ENCODE data around the gene CRYGB. TPM values are rescaled to one million over a fixed set of nuclear protein-coding genes. Genes with fewer than 3 reads are reported as not detected.

The CRYGB gene
- not detected in 5 replicates for total RNA-seq (2022; extraction: Qiagen RNA extraction)

GRCh38 chr2:208146006-208146405 lies at the start of gene CRYGB:
Gene CRYGB, minus strand, starts transcription at chr2:208146158. Its CDS starts 38 bp downstream, at chr2:208146120.

GRCh38 chr2:208189810-208190503 lies 44.0 kb upstream of the CRYGB start, which contains the start of gene C2orf80:
Gene C2orf80, minus strand, starts transcription at chr2:208190030. Its CDS starts 3,044 bp downstream, at chr2:208186986.

GRCh38 chr2:208163489-208163888 lies 17.5 kb upstream of the CRYGB start, which contains the start of gene CRYGA:
Gene CRYGA, minus strand, starts transcription at chr2:208163589. Its CDS starts 33 bp downstream, at chr2:208163556.

GRCh38 chr2:208129744-208130711 lies 15.9 kb downstream of the CRYGB start, which contains the start of gene CRYGC:
Gene CRYGC, minus strand, starts transcription at chr2:208129828. Its CDS starts 36 bp downstream, at chr2:208129792.

GRCh38 chr2:208124013-208124715 lies 21.8 kb downstream of the CRYGB start, which contains the start of gene CRYGD:
Gene CRYGD, minus strand, starts transcription at chr2:208124524. Its CDS starts 51 bp downstream, at chr2:208124473.

Other genes starting within 250 kb of the CRYGB start
- 2.1 to 3.3 TPM (median 2.3 TPM) in 5 replicates for gene PLEKHM3, start 120.6 kb downstream of the CRYGB start, total RNA-seq (2022; extraction: Qiagen RNA extraction)
- gene CRYGD, start 21.6 kb downstream of the CRYGB start, total RNA-seq (2022; extraction: Qiagen RNA extraction), result not detected in 5 replicates
- not detected in 5 replicates for gene CRYGC, start 16.3 kb downstream of the CRYGB start, total RNA-seq (2022; extraction: Qiagen RNA extraction)
- not detected in 5 replicates for gene CRYGA, start 17.4 kb upstream of the CRYGB start, total RNA-seq (2022; extraction: Qiagen RNA extraction)
- not detected in 5 replicates for gene C2orf80, start 43.9 kb upstream of the CRYGB start, total RNA-seq (2022; extraction: Qiagen RNA extraction)
- 77.3 to 83.2 TPM (median 82.3 TPM) in 5 replicates for gene IDH1, start 108.9 kb upstream of the CRYGB start, total RNA-seq (2022; extraction: Qiagen RNA extraction)
- 4.7 to 7.6 TPM (median 6.9 TPM) in 5 replicates for gene PIKFYVE, start 120.1 kb upstream of the CRYGB start, total RNA-seq (2022; extraction: Qiagen RNA extraction)